MM.1S (cell line): ENCODE measurements around the gene CDYL.

ENCODE experiments used
- EZH2 ChIP-seq: fragments of 300-600 bp; sonication (generic); optimal IDR thresholded peaks from 2 replicates; pipeline ENCODE3; 2017; ENCODE audit warnings: low read depth, mild to moderate bottlenecking, antibody characterized with exemption, low read length, mixed read lengths
- TF ChIP-seq, protein P1 (sequence below): fragments of 300-600 bp; sonication (generic); IDR thresholded peaks from 2 replicates; pipeline ENCODE4 v1.5.1; 2016; ENCODE audit warnings: antibody characterized with exemption, low read length, mixed read lengths

DNA sequence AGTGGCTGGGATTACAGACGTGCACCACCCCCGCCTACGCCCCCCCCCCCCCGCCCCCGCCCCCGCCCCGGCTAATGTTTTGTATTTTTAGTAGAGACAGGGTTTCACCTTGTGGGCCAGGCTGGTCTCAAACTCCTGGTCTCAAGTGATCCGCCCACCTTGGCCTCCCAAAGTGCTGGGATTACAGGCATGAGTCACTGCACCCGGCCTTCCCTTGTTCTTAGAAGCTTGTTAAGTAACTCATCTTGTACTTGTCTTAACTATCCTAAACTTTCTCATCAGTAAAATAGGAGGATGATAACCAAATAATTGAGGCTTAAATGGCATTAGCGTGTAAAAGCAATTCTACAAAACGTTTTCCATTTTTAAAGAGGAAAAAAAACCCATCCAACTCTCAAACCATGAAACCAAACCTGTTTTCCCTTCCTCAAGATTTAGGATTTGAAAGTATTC, 4.2 kb downstream of the CDYL start:
- TF ChIP-seq, protein P1, sequence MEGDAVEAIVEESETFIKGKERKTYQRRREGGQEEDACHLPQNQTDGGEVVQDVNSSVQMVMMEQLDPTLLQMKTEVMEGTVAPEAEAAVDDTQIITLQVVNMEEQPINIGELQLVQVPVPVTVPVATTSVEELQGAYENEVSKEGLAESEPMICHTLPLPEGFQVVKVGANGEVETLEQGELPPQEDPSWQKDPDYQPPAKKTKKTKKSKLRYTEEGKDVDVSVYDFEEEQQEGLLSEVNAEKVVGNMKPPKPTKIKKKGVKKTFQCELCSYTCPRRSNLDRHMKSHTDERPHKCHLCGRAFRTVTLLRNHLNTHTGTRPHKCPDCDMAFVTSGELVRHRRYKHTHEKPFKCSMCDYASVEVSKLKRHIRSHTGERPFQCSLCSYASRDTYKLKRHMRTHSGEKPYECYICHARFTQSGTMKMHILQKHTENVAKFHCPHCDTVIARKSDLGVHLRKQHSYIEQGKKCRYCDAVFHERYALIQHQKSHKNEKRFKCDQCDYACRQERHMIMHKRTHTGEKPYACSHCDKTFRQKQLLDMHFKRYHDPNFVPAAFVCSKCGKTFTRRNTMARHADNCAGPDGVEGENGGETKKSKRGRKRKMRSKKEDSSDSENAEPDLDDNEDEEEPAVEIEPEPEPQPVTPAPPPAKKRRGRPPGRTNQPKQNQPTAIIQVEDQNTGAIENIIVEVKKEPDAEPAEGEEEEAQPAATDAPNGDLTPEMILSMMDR, result no peak
- no peak for TF ChIP-seq EZH2
